ENCODE measurements around the gene NCKAP1. TPM values are rescaled to one million over a fixed set of nuclear protein-coding genes. Genes with fewer than 3 reads are reported as not detected.

NCKAP1 gene
- total RNA-seq, 4 donors from 2014 or later = 88.3 to 160 (median 122) TPM

GRCh38 chr2:183040604-183041003 is 2.3 kb upstream of the NCKAP1 start:
- no peak for DNase-seq (ENCODE audit: low spot score in 2 of 2)
- intact Hi-C loops (cut with DNase I; ENCODE audit: low total_unique reads) = no loop called here
- TF ChIP-seq POLR2A (IDR thresholded peaks at IDR 0.05) = no peak
- TF ChIP-seq, protein P1, sequence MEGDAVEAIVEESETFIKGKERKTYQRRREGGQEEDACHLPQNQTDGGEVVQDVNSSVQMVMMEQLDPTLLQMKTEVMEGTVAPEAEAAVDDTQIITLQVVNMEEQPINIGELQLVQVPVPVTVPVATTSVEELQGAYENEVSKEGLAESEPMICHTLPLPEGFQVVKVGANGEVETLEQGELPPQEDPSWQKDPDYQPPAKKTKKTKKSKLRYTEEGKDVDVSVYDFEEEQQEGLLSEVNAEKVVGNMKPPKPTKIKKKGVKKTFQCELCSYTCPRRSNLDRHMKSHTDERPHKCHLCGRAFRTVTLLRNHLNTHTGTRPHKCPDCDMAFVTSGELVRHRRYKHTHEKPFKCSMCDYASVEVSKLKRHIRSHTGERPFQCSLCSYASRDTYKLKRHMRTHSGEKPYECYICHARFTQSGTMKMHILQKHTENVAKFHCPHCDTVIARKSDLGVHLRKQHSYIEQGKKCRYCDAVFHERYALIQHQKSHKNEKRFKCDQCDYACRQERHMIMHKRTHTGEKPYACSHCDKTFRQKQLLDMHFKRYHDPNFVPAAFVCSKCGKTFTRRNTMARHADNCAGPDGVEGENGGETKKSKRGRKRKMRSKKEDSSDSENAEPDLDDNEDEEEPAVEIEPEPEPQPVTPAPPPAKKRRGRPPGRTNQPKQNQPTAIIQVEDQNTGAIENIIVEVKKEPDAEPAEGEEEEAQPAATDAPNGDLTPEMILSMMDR (IDR thresholded peaks at IDR 0.05) = no peak
- WGBS, 2 donors = 83 to 96% methylated on average over 2 of the region's 2 CpGs
- no peak overlapping the region for H3K4me3 ChIP-seq (ENCODE audit: low read depth, poor library complexity, severe bottlenecking)

- intact Hi-C loops (cut with DNase I; ENCODE audit: low total_unique reads) = no loop called here
- DNase-seq (ENCODE audit: low spot score in 2 of 2) = peak; percentile 27 to 92
- 0% methylated on average over 17 to 37 of the region's 91 CpGs for WGBS, 2 donors
- TF ChIP-seq, protein P1 (IDR thresholded peaks at IDR 0.05) = no peak
- no peak for TF ChIP-seq POLR2A (IDR thresholded peaks at IDR 0.05)
- peak overlapping the region; percentile 82 for H3K4me3 ChIP-seq (ENCODE audit: low read depth, poor library complexity, severe bottlenecking)
Observed at GRCh38 chr2:183037553-183038340, 510 bp downstream of the NCKAP1 start.

DNA sequence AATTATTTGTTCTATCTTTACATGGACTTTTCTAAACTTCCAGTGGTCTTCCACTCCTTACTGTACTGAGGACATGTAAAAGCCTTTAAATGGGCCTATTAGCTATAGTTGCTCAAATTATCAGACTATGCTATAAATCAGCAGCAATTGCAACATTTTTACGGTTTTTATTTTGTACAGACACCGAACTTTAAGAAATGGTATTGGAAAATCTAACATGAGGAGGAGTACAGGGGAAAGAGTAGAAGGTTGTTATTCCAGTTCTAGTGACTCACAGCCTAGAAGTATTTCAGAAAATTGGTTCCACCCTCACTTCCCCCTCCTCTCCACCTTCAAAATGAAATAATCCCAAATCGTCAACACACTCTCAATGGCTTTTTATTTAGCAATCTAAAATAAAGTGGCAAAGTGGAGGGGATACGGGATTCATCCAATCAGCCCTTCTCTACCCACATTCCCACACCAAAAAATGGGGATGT is 1.1 kb downstream of the NCKAP1 start:
- intact Hi-C loops (cut with DNase I; ENCODE audit: low total_unique reads) = no loop called here
- TF ChIP-seq, protein P1 (IDR thresholded peaks at IDR 0.05) = no peak
- no peak for TF ChIP-seq POLR2A (IDR thresholded peaks at IDR 0.05)

GRCh38 chr2:183035954-183036669 is 2.1 kb downstream of the NCKAP1 start:
- DNase-seq (ENCODE audit: low spot score in 2 of 2) = no peak
- 29 to 40% methylated on average over 2 of the region's 2 CpGs for WGBS, 2 donors
- intact Hi-C loops (cut with DNase I; ENCODE audit: low total_unique reads) = no loop called here
- TF ChIP-seq, protein P1 (IDR thresholded peaks at IDR 0.05) = no peak
- TF ChIP-seq POLR2A (IDR thresholded peaks at IDR 0.05) = no peak
- H3K4me3 ChIP-seq (ENCODE audit: low read depth, poor library complexity, severe bottlenecking) = no peak overlapping the region

More for the DNA sequence above, 1.1 kb downstream of the NCKAP1 start:
- WGBS, 2 donors = 5 to 7% methylated on average over 4 of the region's 4 CpGs
- H3K4me3 ChIP-seq (ENCODE audit: low read depth, poor library complexity, severe bottlenecking) = peak overlapping the region; percentile 82
- no peak for DNase-seq (ENCODE audit: low spot score in 2 of 2)

- WGBS, 2 donors = 34 to 43% methylated on average over 2 of the region's 2 CpGs
- H3K4me3 ChIP-seq (ENCODE audit: low read depth, poor library complexity, severe bottlenecking) = no peak overlapping the region
- no peak for TF ChIP-seq POLR2A (IDR thresholded peaks at IDR 0.05)
- TF ChIP-seq, protein P1 (IDR thresholded peaks at IDR 0.05) = no peak
- intact Hi-C loops (cut with DNase I; ENCODE audit: low total_unique reads) = no loop called here
- no peak for DNase-seq (ENCODE audit: low spot score in 2 of 2)
Observed at GRCh38 chr2:183035298-183035953, 2.8 kb downstream of the NCKAP1 start.
